Measurements from ENCODE around the gene HUS1. TPM values are rescaled to one million over a fixed set of nuclear protein-coding genes. Genes with fewer than 3 reads are reported as not detected.
"Not testable (repeated sequence)": the region's sequence is repeated elsewhere in the genome, so short reads cannot be mapped to it uniquely, and the experiment has no call there.

The HUS1 gene
- total and polyA plus RNA-seq, 12 donors = 8.3 to 45.1 (median 31.2) TPM

DNA sequence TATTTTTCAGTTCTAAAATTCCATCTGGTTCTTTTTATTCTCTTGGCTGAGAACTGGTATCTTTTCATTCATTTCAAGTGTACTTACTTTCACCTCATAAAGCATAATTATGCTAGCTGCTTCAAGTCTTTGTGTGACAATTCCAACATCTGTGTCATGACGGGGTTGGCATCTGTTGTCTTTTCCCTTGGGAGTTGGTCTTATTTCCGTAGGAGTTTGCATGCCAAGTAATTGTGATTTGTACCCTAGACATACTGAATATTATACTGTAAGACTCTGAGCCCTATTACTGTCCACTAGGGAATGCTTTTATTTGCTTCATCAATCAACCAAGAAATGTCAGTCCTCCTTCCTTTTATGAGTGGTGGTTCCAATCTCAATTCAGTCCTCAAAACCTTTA, 24.6 kb upstream of the HUS1 start:
- no peak overlapping the region for H3K27ac ChIP-seq
- no peak for TF ChIP-seq POLR2A (IDR thresholded peaks at IDR 0.05)
- TF ChIP-seq, protein P1, sequence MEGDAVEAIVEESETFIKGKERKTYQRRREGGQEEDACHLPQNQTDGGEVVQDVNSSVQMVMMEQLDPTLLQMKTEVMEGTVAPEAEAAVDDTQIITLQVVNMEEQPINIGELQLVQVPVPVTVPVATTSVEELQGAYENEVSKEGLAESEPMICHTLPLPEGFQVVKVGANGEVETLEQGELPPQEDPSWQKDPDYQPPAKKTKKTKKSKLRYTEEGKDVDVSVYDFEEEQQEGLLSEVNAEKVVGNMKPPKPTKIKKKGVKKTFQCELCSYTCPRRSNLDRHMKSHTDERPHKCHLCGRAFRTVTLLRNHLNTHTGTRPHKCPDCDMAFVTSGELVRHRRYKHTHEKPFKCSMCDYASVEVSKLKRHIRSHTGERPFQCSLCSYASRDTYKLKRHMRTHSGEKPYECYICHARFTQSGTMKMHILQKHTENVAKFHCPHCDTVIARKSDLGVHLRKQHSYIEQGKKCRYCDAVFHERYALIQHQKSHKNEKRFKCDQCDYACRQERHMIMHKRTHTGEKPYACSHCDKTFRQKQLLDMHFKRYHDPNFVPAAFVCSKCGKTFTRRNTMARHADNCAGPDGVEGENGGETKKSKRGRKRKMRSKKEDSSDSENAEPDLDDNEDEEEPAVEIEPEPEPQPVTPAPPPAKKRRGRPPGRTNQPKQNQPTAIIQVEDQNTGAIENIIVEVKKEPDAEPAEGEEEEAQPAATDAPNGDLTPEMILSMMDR (IDR thresholded peaks at IDR 0.05) = no peak
- no peaks in the 10 kb centered on the region for H3K9me3 ChIP-seq (replicated peaks in 1 of 3)
- H3K36me3 ChIP-seq (replicated peaks in 1 of 2) = no peaks in the 10 kb centered on the region
- DNase-seq = no peak
- no peak overlapping the region for H3K4me3 ChIP-seq
- WGBS, 4 donors = 48 to 63% (median 57%) methylated on average over 2 of the region's 2 CpGs
- no peaks in the 10 kb centered on the region for H3K27me3 ChIP-seq
- no peaks in the 10 kb centered on the region for H3K4me1 ChIP-seq (replicated peaks in 1 of 2)
- intact Hi-C loops (cut with DNase I) = no loop called here

GRCh38 chr7:48000164-48000563, 20.7 kb upstream of the HUS1 start:
- H3K9me3 ChIP-seq (replicated peaks in 1 of 3); H3K27ac ChIP-seq; H3K4me1 ChIP-seq (replicated peaks in 1 of 2); DNase-seq; H3K36me3 ChIP-seq (replicated peaks in 1 of 2); intact Hi-C loops (cut with DNase I); H3K27me3 ChIP-seq; H3K4me3 ChIP-seq: not testable (repeated sequence)
- WGBS, 4 donors = 86 to 93% (median 92%) methylated on average over 13 of the region's 13 CpGs

- DNase-seq = no peak
- Histone ChIP-seq H3K4me3 (no peak overlapping the region), H3K27ac (no peak overlapping the region), H3K9me3 (replicated peaks in 1 of 3) (no peaks in the 10 kb centered on the region), H3K36me3 (replicated peaks in 1 of 2) (no peaks in the 10 kb centered on the region), H3K4me1 (replicated peaks in 1 of 2) (no peaks in the 10 kb centered on the region), H3K27me3 (no peaks in the 10 kb centered on the region)
- TF ChIP-seq, protein P1 (IDR thresholded peaks at IDR 0.05) = no peak
- TF ChIP-seq POLR2A (IDR thresholded peaks at IDR 0.05) = no peak
- intact Hi-C loops (cut with DNase I) = no loop called here
- 94 to 95% (median 95%) methylated on average over 12 of the region's 12 CpGs for WGBS, 4 donors
Observed at GRCh38 chr7:47999413-47999812, 20.0 kb upstream of the HUS1 start.

- Histone ChIP-seq H3K4me1 (replicated peaks in 1 of 2) (no peaks in the 10 kb centered on the region), H3K36me3 (replicated peaks in 1 of 2) (no peaks in the 10 kb centered on the region), H3K27me3 (no peaks in the 10 kb centered on the region), H3K4me3 (peak overlapping the region in 1 of 4 donors; percentile 74), H3K9me3 (replicated peaks in 1 of 3) (no peaks in the 10 kb centered on the region), H3K27ac (peak overlapping the region in 2 of 5 donors; percentile 37 to 75)
- WGBS, 4 donors = 77 to 82% (median 78%) methylated on average over 3 of the region's 3 CpGs
- intact Hi-C loops (cut with DNase I) = loop anchor here (5.0 kb wide), 2 partner anchors 100 to 115 kb away; no protein-coding TSS in a partner anchor
- DNase-seq = no peak
- no peak for TF ChIP-seq POLR2A (IDR thresholded peaks at IDR 0.05)
- TF ChIP-seq, protein P1 (IDR thresholded peaks at IDR 0.05) = no peak
Observed at GRCh38 chr7:47992446-47992845, 13.0 kb upstream of the HUS1 start.

- DNase-seq = peak; percentile 78 to 91 (median 82)
- TF ChIP-seq POLR2A (IDR thresholded peaks at IDR 0.05) = peak in 1 of 2 donors; percentile 16
- TF ChIP-seq, protein P1 (IDR thresholded peaks at IDR 0.05) = peak; percentile 37 to 71 (median 58)
- Histone ChIP-seq H3K36me3 (replicated peaks in 1 of 2) (no peaks in the 10 kb centered on the region), H3K4me3 (peak overlapping the region in 2 of 4 donors; percentile 36 to 74), H3K27me3 (no peaks in the 10 kb centered on the region), H3K9me3 (replicated peaks in 1 of 3) (no peaks in the 10 kb centered on the region), H3K4me1 (replicated peaks in 1 of 2) (no peaks in the 10 kb centered on the region), H3K27ac (peak overlapping the region in 2 of 5 donors; percentile 37 to 75)
- WGBS, 4 donors = 6 to 12% (median 8%) methylated on average over 18 to 26 of the region's 26 CpGs
- intact Hi-C loops (cut with DNase I) = loop anchor here (2.0 to 5.0 kb wide), 3 partner anchors 100 to 117 kb away; no protein-coding TSS in a partner anchor
Observed at GRCh38 chr7:47991741-47992311, 12.4 kb upstream of the HUS1 start.

All from adrenal gland (tissue), 12 donors.